GM12878 (cell line): ENCODE data around the gene HRH3. TPM values are rescaled to one million over a fixed set of nuclear protein-coding genes. Genes with fewer than 3 reads are reported as not detected.
A peak's percentile ranks its signal among the peaks of the same experiment; 100 is the strongest.

Source experiments
- ATAC-seq: fragments of 200-7000 bp; cut with Tn5 transposase; 3 replicates; pipeline ENCODE4 v1.9.1; 2020; ENCODE audit warnings: mild to moderate bottlenecking, moderate library complexity
- BruUV-seq: library from RNA; stranded (reverse); fragments of 400-500 nt; replicated peaks from 2 replicates; lab custom pipeline; 2021; lab: Mats Ljungman, UMichigan
- CTCF ChIA-PET: fragments of 300-600 bp; sonication (Branson Sonifier 250); formaldehyde crosslinking; extraction: SDS; loops from one replicate; lab custom pipeline; 2021; ENCODE audit warnings: inconsistent platforms; lab: Yijun Ruan, JAX
- POLR2A ChIA-PET: fragments of 350-600 bp; formaldehyde crosslinking; extraction: SDS; loops from one replicate; lab custom pipeline; 2021; ENCODE audit warnings: inconsistent platforms; lab: Charles Lee
- RAD21 ChIA-PET: fragments of 300-600 bp; sonication (Branson Sonifier 250); formaldehyde crosslinking; loops from one replicate; lab custom pipeline; 2023; ENCODE audit warnings: antibody characterized with exemption; ENCODE audit not compliant: unreplicated experiment; lab: Charles Lee
- SMC1A ChIA-PET: fragments of 300-600 bp; sonication (Branson Sonifier 250); formaldehyde crosslinking; loops from one replicate; lab custom pipeline; 2023; ENCODE audit not compliant: unreplicated experiment, uncharacterized antibody; lab: Charles Lee
- DNase-seq: peaks from one replicate; pipeline ENCODE4 v3.0.0-alpha.2; 2011; ENCODE audit warnings: low read depth, low spot score
- FAIRE-seq: peaks from 3 replicates; lab custom pipeline; 2011; peaks lifted over from hg19 to GRCh38; lab: Jason Lieb, UNC
- H2AFZ ChIP-seq: 2 replicates; pipeline ENCODE4 v1.6.0; 2011; ENCODE audit warnings: low read depth, low read length, control low read depth; ENCODE audit not compliant: control insufficient read depth
- H3K27ac ChIP-seq: 2 replicates; pipeline ENCODE4 v1.5.1; 2011; ENCODE audit warnings: control low read depth; ENCODE audit not compliant: control insufficient read depth, insufficient read depth
- H3K27me3 ChIP-seq, 2 experiments: replicated peaks in 1 of 2; 2 replicates each; pipeline versions ENCODE4 v1.6.0 to v1.6.1; 2011; ENCODE audit warnings: low read length in 1 of 2; ENCODE audit not compliant: control insufficient read depth in 2 of 2, insufficient read depth in 2 of 2
- H3K36me3 ChIP-seq, 2 experiments: 2 replicates each; pipeline ENCODE4 v1.5.1; 2011; ENCODE audit warnings: low read length in 1 of 2; ENCODE audit not compliant: control insufficient read depth in 2 of 2, insufficient read depth in 2 of 2
- H3K4me1 ChIP-seq: 2 replicates; pipeline ENCODE4 v1.6.1; 2011; ENCODE audit warnings: mild to moderate bottlenecking, low read length, moderate library complexity, mixed read lengths; ENCODE audit not compliant: control insufficient read depth, insufficient read depth
- H3K4me2 ChIP-seq: 2 replicates; pipeline ENCODE4 v1.6.0; 2011; ENCODE audit warnings: control low read depth; ENCODE audit not compliant: control insufficient read depth, insufficient read depth
- H3K4me3 ChIP-seq: fragments of 200-600 bp; sonication (generic); 2 replicates; pipeline ENCODE4 v1.5.1; 2016
- H3K79me2 ChIP-seq: 2 replicates; pipeline ENCODE4 v1.6.0; 2011; ENCODE audit warnings: low read length; ENCODE audit not compliant: control insufficient read depth, insufficient read depth
- H3K9ac ChIP-seq: 2 replicates; pipeline ENCODE4 v1.8.0; 2011; ENCODE audit warnings: low read length, control low read depth, mixed read lengths; ENCODE audit not compliant: control insufficient read depth, insufficient read depth
- H3K9me3 ChIP-seq: replicated peaks from 3 replicates; pipeline ENCODE4 v1.5.1; 2011; ENCODE audit warnings: mild to moderate bottlenecking, low read length; ENCODE audit not compliant: control insufficient read depth, insufficient read depth
- H4K20me1 ChIP-seq: 2 replicates; pipeline ENCODE4 v1.6.0; 2011; ENCODE audit not compliant: control insufficient read depth, insufficient read depth
- BMI1 ChIP-seq: fragments of 450-650 bp; IDR thresholded peaks from 2 replicates; pipeline ENCODE4 v1.6.1; 2016; ENCODE audit warnings: mild to moderate bottlenecking, moderate library complexity, borderline replicate concordance
- PAX5 ChIP-seq: IDR thresholded peaks from 2 replicates; pipeline ENCODE4 v1.6.1; 2011; ENCODE audit warnings: low read depth, low read length, borderline replicate concordance
- TARDBP ChIP-seq: IDR thresholded peaks from 2 replicates; pipeline ENCODE4 v1.6.1; 2016; ENCODE audit warnings: borderline replicate concordance
- WGBS: methylation state at CpG from one replicate; pipeline ENCODE4 v1.1.6; 2016; ENCODE audit warnings: low lambda C conversion rate; ENCODE audit not compliant: insufficient replicate concordance, insufficient coverage; ENCODE audit errors: missing lambda C conversion rate; 5-methylcytosine and 5-hydroxymethylcytosine counted together
- in situ Hi-C: fragments of 300-500 bp; cut with MboI; formaldehyde crosslinking; loops from 9 replicates; pipeline ENCODE4 v1.14.3; 2018; ENCODE audit warnings: mixed read lengths
- intact Hi-C: fragments of 100-400 bp; cut with micrococcal nuclease; formaldehyde crosslinking; loops from one replicate; pipeline ENCODE4 v1.14.2; 2022; ENCODE audit not compliant: unreplicated experiment
- polyA plus RNA-seq, 11 experiments: library from polyadenylated mRNA; depleted of rRNA in 4 of 11; unstranded in 6 of 11; stranded (reverse) in 5 of 11; fragments of >200 nt; fragmentation: Nextera tagmentation in 4 of 11; fragmentation: Illumina TruSeq in 1 of 11; extraction: Ambion mirVana in 4 of 11; extraction: Trizol in 1 of 11; gene quantifications; 1 replicate in 1 of 11; 2 replicates in 10 of 11; pipeline versions ENCODE4 v1.2.1 to v1.2.3, GENCODE V29; 2011 to 2016; ENCODE audit warnings: inconsistent platforms in 2 of 11, missing spikeins in 2 of 11, low read depth in 1 of 11
- total RNA-seq, 4 experiments: library from RNA; depleted of rRNA in 3 of 4; stranded (reverse); fragments of >200 nt in 3 of 4; fragmentation: Illumina TruSeq in 1 of 4; extraction: Trizol in 1 of 4; gene quantifications; 2 replicates each; pipeline versions ENCODE4 v1.2.1 to v1.2.3, GENCODE V29; 2013 to 2021
- TF ChIP-seq, protein P1 (sequence below): IDR thresholded peaks from 2 replicates; pipeline ENCODE4 v1.6.1; 2012; ENCODE audit warnings: low read length, inconsistent platforms
- TF ChIP-seq, protein P2 (sequence below): IDR thresholded peaks from 2 replicates; pipeline ENCODE4 v1.6.1; 2012; ENCODE audit warnings: low read depth, low read length, improper control_type of control experiment

Gene HRH3
- total and polyA plus RNA-seq, 10 of the 15 experiments (the other 5 are each of a cell fraction or from before 2014, with no cell fraction given): not detected

DNA sequence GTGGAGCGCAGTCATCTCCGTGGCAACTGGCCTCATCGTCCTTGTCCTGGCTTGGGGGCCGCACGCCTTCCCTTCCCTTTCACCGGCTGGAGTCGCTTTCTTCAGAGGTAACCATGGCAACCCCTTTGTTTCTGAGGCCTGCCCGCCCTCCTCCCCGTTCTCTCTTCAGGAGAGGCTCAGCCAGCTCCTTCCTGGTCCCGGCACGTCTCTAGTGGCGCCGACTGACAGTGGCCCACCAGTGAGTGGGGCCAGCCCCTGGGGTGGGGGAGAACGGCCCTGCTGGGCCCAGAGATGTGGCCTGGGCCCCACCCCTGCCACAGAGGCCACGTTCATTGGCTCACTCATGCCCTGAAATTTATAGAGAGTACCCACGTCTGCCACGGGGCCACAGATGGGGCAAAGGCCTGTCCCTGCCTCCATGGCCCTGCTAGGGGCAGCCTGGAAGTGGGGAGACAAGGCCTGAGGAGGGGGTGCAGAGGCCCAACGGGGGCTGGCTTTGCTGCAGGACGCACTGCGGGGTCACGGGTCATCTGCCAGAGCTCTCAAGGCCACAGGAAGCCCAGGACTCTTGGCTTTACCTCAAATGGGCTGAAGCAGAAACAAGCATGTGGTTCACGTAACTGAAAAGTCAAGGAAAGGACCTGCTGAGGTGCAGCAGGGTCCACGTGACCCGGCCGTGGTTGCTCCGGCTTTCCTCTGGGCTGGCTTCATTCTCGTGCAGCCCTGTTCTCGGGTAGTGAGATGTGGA, 16.9 kb upstream of the HRH3 start:
- no peaks in the 10 kb centered on the region for H3K27me3 ChIP-seq
- no peaks in the 10 kb centered on the region; the same call in 1 of the 2 replicates for H4K20me1 ChIP-seq
- no peaks in the 10 kb centered on the region; the same call in 2 of the 3 replicates for H3K9me3 ChIP-seq
- H3K4me3 ChIP-seq: no peak overlapping the region
- in situ Hi-C loops: no loop called here
- POLR2A ChIA-PET: no interaction called here
- H3K27ac ChIP-seq: no peak overlapping the region
- no TSS peak for BruUV-seq
- SMC1A ChIA-PET: no interaction called here
- H3K79me2 ChIP-seq: peaks cover 18% of the 10 kb centered on the region
- FAIRE-seq (no peak), ATAC-seq (no peak)
- no peak overlapping the region for H3K9ac ChIP-seq
- no peak overlapping the region for H2AFZ ChIP-seq
- RAD21 ChIA-PET: no interaction called here
- TF ChIP-seq, protein P1, sequence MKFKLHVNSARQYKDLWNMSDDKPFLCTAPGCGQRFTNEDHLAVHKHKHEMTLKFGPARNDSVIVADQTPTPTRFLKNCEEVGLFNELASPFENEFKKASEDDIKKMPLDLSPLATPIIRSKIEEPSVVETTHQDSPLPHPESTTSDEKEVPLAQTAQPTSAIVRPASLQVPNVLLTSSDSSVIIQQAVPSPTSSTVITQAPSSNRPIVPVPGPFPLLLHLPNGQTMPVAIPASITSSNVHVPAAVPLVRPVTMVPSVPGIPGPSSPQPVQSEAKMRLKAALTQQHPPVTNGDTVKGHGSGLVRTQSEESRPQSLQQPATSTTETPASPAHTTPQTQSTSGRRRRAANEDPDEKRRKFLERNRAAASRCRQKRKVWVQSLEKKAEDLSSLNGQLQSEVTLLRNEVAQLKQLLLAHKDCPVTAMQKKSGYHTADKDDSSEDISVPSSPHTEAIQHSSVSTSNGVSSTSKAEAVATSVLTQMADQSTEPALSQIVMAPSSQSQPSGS: no peak
- peak; percentile 40; the same call in 1 of the 2 replicates for TF ChIP-seq BMI1
- TF ChIP-seq, protein P2, sequence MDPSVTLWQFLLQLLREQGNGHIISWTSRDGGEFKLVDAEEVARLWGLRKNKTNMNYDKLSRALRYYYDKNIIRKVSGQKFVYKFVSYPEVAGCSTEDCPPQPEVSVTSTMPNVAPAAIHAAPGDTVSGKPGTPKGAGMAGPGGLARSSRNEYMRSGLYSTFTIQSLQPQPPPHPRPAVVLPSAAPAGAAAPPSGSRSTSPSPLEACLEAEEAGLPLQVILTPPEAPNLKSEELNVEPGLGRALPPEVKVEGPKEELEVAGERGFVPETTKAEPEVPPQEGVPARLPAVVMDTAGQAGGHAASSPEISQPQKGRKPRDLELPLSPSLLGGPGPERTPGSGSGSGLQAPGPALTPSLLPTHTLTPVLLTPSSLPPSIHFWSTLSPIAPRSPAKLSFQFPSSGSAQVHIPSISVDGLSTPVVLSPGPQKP: no peak
- TF ChIP-seq TARDBP: no peak
- no peak for TF ChIP-seq PAX5
- TF ChIP-seq, all 136 proteins: peak for 1
- intact Hi-C loops: no loop called here
- 54% methylated on average over 25 of the region's 28 CpGs for WGBS
- Histone ChIP-seq H3K4me1 (peaks cover 12% of the 10 kb centered on the region), H3K4me2 (no peak overlapping the region), H3K36me3 (no peaks in the 10 kb centered on the region)
- DNase-seq: no peak
- CTCF ChIA-PET: interaction anchor here (0.5 to 0.6 kb wide), 2 partner anchors 40 to 135 kb away, joined by 3 to 4 read pairs; no protein-coding TSS in a partner anchor
